22Rv1 (cell line): ENCODE measurements around the gene KDM4B.
"Not testable (repeated sequence)": the region's sequence is repeated elsewhere in the genome, so short reads cannot be mapped to it uniquely, and the experiment has no call there.

Experiments used
- H3K27ac ChIP-seq: fragments of 450-650 bp; 2 replicates; pipeline ENCODE4 v1.5.1; 2017
- CTCF ChIP-seq: fragments of 450-650 bp; IDR thresholded peaks from 2 replicates; pipeline ENCODE4 v1.5.1; 2017; ENCODE audit warnings: mild to moderate bottlenecking
- ZFX ChIP-seq: fragments of 450-650 bp; IDR thresholded peaks from 2 replicates; pipeline ENCODE4 v1.6.1; 2017; ENCODE audit warnings: antibody characterized with exemption, borderline replicate concordance

KDM4B gene

GRCh38 chr19:4935444-4935843, 33.5 kb upstream of the KDM4B start:
- no peak for TF ChIP-seq ZFX
- no peak for TF ChIP-seq CTCF
- no peak overlapping the region for H3K27ac ChIP-seq

- no peak overlapping the region for H3K27ac ChIP-seq
- TF ChIP-seq ZFX (no peak), CTCF (no peak)
These were observed 31.9 kb upstream of the KDM4B start for GRCh38 chr19:4937060-4937459.

- not testable (repeated sequence) for H3K27ac ChIP-seq
These were observed 30.5 kb upstream of the KDM4B start for GRCh38 chr19:4938461-4938860.

- no peak overlapping the region for H3K27ac ChIP-seq
- no peak for TF ChIP-seq ZFX
- TF ChIP-seq CTCF: no peak
These were observed 29.4 kb upstream of the KDM4B start for GRCh38 chr19:4939466-4939865.

- not testable (repeated sequence) for H3K27ac ChIP-seq
- TF ChIP-seq CTCF: peak; percentile 24
These were observed 27.2 kb upstream of the KDM4B start for GRCh38 chr19:4941638-4942169.

GRCh38 chr19:4950650-4951049, 18.3 kb upstream of the KDM4B start:
- not testable (repeated sequence) for H3K27ac ChIP-seq

- no peak for TF ChIP-seq CTCF
- no peak for TF ChIP-seq ZFX
- no peak overlapping the region for H3K27ac ChIP-seq
These were observed 17.3 kb upstream of the KDM4B start for GRCh38 chr19:4951656-4952055.

- no peak for TF ChIP-seq ZFX
- TF ChIP-seq CTCF: no peak
- H3K27ac ChIP-seq: 0 out of 2 replicates have a peak overlapping the region, but pooled peaks have one; percentile 5
These were observed 16.0 kb upstream of the KDM4B start for GRCh38 chr19:4952945-4953344.

- not testable (repeated sequence) for H3K27ac ChIP-seq
These were observed 14.4 kb upstream of the KDM4B start for GRCh38 chr19:4954320-4955149.
